NCI-H2081 treated with DMSO at 0.1 percent for 48 hours (cell line): ENCODE measurements around the gene SLC12A7.
"Not testable (repeated sequence)": the region's sequence is repeated elsewhere in the genome, so short reads cannot be mapped to it uniquely, and the experiment has no call there.

Source experiments
- DNase-seq: peaks from one replicate; lab custom pipeline; 2025; lab: John Stamatoyannopoulos, UW

The SLC12A7 gene

DNA sequence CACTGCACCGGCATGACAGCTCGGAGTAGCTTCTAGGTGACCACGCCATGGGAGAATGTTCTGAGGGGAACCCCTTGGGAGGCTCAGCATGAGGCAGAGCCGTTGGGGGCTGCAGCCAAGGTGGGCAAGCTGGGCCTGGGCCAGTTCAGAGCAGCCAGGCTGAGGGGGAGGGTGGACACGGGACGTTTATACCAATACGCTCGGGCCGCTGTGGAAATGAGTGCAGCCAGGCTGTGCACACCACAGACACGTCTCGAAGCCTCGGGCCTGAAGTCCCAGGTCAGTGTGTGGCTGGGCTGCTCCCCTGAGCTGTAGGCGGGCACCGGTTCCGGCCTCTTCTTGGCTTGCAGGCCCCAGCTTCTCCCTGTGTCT is 28.9 kb upstream of the SLC12A7 start:
- no peak for DNase-seq

DNA sequence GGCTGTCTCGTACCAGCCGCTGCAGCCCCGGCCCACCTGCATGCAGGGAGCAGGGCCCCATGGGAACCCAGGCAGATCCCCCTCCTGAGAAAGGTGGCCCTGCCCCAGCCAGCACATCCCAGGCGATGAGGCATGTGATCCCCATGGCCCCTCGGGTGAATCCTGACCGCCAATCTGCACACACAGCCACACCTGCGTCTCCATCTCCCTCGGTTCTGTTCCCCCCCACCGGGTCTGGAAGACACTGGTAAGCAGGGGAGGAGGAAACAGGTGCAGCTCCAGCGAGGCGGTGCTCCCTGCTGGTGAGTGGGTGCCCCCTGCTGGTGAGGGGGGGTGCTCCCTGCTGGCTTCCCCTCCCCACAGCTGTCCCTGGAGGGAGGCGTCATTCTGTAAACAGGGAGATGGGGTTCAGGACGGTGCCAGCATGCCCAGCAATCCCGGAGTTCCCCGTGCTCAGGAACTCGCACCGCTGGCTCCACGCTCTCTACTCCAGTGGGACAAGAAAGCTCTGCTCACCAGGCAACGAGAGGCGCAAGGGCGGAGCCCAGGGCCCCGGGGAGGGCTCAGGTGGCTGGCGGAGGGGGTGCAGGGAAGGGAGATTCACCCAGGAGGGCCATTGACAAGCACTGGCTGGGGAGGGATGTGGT is 28.4 kb upstream of the SLC12A7 start:
- peak; percentile 75 for DNase-seq

DNA sequence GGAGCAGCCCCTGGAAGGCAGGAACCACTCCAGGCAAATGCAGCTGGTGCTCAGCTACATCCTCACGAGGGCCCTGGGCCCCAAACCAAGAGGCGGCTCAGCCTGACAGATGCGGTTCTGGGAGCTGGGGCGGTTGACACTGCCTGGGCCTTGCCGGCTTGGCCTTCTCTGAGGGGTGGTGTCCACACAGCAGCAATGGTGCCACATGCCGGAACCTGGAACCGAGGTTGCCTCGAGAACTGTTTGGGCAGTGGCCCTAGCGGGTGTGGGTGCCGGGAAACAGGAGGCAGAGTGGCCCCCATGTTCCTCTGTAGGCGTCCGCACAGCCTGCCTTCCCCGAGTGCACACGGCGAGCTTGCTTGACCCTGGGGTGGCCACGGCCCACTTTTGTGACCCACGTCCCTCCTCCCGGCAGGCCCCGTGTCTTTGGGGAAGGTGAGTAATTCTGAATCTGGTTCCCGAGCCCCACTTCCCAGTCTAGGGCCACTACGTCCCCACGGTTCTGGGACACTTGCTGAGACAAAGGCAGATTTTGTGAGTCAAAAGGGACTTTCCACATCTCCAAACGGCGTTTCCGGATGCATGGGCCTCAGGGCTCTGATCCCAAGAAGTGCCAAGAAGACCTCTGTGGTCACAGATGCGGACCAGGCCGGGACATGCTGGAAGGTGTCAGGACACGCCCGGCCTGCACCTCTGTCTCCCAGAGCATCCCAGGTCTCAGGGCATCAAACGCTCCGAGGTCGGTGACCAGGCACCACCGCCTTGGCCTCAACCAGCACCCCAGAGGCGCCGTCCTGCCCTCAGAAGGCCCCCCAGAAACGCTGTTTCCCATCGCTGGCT is 27.7 kb upstream of the SLC12A7 start:
- DNase-seq = no peak

DNA sequence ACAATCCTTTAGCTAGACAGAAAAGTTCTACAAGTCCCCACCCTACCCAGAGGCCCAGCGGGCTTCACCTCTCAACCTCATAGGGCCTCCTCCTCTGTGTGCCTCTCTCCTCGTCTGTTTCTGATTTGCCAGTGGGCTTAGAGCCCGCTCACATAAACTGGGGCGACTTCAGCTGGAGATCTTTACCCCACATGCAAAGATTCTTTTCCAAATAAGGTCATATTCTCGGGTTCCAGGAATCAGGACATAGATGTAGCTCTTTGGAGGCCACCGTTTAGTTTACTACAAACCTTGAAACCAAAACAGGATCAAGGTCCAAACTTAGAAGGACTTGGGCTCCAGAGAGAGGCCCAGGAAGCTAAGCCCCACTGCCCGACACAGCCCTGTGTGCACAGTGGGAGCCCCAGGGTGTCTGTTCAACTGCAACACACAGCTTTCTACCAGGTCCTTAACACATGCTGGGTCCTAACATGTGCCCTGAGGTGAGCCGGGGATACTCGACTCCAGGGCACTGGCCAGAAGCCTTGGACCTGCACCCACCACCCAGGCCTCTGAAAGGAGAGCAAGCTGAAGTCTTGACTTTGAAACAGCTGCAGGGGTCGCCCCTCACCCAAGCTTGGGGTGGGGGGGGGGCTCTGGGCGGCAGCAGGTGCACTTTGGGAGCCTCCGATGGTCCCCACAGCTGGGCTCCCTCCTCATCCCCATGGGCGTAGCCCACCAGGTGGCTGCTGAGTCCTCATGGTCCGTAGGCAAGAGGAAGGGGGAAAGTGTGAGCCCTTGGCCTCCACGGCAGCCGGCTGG is 26.8 kb upstream of the SLC12A7 start:
- no peak for DNase-seq

DNA sequence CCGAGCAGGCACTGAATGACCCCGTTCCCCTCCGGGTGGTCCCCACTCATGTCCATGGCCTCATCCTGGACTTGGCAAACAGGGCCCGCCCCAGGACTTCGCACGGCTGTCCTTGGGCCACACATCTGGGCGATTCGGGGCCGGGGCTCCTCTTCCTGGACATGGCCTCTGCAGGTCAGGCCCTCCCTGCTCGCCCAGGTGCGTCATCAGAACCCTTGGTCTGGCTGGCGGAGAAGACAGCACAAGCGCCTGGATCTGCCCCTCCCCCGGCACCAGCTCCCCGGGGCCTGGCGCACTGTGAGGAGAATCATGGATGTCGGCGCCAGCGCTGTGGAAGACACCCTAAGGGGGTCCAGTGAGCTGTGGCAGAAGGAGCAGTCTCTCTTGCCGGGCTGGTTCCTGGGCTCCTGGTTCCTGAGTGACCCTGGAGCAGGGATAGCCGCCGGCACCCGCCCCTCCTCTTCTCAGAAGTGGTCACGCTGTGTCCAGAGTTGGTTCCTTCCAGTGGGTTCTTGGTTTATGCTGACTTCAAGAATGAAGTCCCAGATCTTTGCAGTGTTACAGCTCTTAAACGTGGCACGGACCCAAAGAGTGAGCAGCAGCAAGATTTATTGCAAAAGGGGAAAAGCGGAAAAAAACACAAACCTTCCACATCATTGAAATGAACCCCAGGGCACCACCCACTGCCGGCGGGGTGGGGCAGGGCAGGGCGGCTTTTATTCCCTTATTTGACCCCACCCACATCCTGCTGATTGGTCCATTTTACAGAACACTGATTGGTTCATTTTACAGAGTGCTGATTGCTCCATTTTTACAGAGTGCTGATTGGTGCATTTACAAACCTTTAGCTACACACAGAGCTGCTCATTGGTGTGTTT is 25.9 kb upstream of the SLC12A7 start:
- DNase-seq = no peak

DNA sequence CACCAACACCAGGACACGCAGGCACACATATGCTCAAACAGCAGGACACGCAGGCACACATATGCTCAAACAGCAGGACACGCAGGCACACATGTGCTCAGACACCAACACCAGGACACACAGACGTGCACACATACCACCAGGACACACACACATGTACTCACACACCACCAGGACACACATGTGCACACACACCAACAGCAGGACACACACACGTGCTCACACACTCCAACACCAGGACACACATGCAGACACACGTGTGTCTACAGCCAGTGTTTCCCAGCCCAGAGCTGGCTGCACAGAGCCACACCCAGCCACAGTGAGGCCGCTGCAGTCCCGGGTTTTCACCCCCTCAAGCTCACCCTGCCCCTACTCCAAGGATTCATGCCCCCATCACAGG is 25.0 kb upstream of the SLC12A7 start:
- DNase-seq = no peak

DNA sequence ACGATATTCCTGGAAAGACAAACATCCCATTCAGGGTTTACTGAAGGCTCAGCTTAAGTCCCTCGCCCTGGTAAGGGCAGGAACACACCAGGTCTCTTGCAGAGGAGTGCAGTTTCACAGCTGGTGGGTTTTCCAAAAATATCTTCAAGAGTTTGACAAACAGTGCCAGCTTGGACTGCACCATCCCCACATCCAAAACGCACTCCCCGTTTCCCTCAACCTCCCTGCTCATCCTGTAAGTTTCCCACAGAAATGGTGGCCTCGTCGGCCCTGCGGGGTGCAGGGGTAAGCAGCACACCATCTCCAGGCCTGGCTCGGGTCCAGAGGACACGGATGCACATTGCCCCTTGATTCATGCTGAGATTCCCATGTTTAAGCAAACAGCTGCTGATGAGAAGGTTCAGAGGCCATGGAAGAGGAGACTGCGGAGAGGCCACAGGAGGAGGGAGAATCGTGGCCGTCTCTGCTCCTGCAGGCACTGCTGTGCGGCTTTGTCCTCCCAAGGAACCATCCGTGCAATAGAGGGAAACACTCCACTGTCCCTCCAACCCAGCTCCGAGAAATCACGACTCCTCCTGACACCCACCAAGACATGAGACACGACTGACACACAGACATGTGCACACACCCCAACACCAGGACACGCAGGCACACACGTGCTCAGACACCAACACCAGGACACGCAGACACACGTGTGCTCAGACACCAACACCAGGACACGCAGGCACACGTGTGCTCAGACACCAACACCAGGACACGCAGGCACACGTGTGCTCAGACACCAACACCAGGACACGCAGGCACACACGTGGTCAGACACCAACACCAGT is 24.0 kb upstream of the SLC12A7 start:
- DNase-seq = no peak

DNA sequence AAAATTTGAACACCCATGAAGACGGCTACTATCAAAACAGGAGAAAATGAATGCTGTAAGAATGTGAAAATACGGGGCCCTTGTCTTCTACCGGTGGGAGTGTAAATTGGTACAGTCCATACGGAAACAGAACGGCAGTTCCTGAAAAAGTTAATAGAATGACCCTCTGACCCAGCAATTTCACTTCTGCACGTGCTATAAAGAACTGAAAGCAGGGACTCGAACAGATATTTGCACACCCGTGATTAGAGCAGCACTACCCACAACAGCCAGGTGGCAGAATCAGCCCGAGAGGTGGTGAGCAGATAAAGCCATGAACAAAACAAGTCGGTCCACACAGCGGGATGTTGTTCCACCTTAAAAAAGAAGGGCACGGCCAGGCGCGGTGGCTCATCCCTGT is 22.6 kb upstream of the SLC12A7 start:
- no peak for DNase-seq

DNA sequence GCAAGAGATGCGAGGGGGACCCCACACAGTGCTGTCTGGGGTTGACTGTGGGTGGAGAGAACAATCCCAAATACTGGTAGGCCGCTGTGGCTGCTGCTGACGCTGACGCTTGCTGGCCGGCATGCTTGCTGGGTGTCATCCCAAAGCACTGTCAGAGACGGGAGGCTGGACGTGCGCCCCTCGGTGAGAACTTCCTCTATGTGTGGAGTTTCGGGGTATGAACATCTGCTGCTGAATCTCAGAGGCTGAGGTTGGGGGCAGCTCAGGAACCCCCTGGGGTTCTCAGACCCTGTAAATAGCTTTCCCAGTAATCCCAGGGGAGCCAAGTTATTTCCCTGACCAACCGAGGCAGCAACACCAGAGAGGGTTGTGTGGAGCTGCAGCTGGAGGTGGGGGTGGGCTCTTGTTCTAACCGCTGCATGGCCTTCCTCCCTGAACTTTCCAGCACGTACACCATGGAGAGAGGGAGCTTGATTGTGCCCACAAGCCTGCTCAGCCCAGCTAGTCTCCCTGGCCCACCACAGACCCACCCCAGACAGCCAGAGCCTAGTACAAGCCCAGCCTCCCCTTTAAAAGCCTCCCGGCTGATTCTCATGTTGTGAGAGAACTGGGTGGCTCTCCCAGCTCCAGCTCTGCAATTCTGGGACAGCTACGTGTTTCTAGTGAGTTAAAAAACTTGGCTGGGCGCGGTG is 21.8 kb upstream of the SLC12A7 start:
- no peak for DNase-seq

DNA sequence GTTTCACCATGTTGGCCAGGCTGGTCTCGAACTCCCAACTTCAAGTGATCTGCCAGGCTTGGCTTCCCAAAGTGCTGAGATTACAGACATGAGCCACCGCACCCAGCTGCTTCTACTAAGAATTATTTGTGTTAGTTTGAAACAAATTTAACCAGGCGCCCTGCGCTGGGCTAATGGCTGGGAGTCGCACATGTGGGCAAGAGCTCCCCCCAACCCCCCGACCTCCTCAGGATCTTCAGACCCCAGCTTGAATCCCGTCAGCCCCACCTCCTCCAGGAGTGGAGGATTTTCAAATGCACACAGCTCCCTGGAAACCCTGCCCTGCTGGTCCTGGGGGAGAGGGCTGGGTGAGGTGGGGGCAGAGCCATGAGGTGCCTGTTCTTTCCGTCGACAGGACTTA is 21.2 kb upstream of the SLC12A7 start:
- no peak for DNase-seq

DNA sequence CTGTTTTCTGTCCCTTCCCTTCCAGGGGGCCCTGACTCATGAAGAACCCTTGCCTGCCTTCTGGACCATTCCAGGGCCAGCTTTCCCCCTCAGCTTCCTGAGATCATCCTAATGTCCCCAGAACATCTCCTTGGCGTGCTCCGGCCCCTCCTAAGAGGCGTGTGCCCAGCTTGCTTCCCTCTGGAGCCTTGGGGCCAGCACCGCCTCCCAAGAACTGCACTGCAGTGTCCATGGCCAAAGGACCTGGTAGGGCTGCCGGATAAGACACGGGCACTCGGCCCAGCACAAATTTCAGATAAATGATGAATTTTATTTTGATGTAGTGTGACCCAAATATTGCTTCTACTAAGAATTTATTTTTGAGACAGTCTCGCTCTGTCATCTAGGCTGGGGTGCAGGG is 20.7 kb upstream of the SLC12A7 start:
- no peak for DNase-seq

DNA sequence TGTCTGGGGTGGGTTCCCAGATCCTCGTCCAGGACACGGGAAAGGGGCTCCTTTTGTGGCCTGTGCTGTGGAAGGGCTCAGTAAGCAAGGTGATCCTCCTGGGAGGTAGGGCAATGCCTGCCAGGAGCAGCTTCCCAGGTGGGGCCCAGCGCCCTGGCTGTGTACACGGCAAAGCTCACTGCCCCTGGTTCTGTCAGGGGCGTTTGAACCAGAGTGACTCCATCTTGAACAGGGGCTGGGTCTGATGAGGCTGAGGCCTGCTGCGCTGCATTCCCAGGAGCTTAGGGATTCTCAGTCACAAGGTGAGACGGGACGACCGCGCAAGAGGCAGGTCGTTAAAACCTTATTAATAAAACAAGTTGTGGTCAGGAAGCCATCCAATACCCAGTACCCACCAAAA is 19.9 kb upstream of the SLC12A7 start:
- DNase-seq = no peak

DNA sequence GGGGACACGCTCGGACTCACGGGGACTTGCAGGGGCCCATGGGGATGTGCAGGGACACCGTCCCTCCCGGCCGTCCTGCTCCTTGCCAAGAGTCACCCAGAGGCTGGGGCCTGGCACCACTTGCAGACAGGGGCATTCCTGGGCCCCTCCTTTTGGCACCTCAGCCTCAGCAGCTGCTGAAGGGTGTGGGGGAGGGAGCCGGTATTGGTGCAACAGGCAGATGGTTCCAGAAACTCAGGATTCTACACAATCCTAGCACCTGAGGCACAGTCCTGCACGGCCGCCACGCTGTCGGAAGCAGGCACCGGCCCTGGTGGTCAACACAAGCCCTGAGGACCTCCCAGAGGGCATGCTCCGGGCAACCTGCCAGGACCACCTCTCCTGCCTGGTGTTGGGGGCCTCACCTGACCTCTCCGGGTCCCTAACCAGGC is 19.3 kb upstream of the SLC12A7 start:
- DNase-seq = no peak

DNA sequence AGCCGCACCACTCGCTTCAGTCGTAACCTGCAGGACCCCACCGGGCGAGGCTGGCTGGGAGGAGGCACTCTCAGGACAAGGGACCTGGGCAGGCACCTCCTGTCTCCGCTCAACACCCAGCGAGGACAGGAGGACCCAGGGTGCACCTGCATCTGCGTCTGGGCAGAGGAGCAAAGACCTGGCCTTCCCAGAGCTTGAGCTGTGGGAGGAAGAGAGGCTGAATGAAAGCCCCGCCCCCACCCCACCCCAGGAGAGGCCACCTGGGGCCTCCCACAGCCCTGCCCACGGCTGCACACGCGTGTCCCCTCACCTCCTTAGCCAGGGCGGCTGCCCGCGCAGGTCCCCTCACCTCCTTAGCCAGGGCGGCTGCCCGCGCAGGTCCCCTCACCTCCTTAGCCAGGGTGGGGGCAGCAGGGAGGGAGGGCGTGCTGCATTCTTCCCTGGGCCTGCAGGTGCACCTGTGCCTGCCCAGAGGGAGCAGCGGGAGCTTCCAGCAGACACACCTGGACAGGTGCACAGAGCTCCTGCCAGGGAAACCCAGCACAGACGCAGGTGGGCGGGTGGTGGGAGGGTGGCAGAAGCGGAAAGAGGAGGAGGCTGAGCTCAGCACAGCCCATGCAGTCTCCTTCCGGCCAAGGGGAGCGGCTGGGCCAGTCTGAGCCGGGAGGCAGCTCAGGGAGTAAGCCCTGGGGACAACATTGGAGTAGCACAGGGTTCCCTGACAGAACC is 18.5 kb upstream of the SLC12A7 start:
- peak; percentile 85 for DNase-seq

DNA sequence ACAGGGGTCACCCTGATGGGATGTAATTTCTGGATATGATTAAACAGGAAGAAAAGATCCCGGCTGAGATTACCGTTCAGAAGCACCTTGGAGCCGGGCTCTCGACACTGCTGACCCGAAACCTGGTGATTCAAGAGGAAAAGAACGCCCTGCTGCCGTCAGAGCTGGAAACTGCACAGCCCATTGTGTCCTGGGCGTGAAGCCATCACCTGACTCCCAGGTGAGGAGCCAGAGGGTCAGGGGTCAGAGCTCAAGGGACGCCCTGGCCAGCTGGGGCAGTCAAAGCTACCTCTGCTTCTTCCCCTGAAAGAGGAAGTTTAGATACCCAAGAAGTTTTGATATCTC is 17.8 kb upstream of the SLC12A7 start:
- no peak for DNase-seq

DNA sequence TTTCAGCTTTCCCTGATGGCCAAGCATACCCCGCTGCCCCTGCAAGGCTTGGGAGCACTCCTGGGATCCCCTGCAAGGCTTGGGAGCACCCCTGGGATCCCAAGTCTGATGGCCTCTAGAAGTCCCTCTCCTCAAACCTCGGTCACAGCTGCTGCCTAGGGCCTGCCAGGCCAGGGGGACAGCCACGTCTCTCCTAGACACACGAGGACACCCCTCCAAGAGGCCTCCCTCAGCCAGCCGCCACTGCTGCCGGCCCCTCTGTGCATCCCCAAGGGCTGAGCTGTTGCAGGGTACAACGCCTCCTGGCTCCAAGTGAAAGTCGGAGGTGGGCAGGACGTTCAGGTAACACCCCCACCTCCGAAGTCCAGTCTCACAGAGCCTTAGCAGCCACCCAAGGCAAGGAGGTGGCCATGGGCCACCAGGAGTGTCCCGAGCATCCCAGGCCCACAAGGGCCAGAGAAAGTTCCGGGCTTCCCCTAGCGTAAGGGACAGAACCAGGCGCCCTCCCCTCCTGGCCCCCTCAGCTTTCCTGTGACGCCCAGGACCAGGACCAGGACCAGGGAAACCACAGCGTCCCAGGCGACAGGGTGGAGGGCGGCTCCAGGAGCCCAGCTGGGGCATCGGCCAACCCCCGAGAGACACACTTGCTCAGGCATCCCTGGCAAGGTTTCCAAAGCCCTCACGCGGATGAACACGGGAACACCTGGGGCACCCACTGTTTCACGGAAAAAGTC is 17.3 kb upstream of the SLC12A7 start:
- no peak for DNase-seq

DNA sequence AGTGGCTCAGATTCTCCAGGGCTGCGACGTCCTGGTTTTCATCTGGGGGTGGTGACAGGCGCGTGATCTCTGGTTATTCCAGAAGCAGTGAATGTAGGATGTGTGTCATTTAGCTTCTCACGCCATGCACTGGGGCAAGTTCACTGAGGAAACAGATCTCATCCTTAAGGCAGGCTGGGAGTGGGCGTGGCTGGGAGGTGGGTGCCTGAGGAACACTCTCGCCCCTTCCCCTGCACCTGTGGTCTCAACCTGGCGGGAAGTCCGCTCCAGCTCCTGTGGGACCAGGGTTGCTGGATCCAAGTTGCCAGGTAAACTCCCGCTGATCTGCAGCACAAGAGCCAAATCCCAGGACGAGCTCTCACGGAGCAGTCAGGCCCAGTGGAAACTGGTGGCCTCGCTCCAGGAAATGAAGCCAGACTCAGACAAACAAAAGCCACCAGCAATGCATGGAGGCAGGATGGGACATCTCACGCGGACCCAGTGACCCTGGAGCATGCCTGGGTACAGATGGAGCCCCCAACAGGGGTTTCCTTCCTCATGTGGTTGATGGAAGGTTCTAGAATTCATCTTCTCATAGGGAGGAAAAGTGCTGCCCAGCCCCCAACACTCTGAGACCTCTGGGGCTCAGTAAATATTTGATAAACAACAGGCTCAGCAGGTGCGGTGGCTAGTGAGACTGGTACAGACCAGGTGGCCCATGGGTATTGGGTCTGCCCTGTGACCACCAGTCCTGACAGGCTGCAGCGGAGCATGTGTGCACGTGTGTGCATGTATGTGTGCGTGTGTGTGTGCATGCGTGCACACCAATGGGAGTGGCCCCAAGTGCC is 16.3 kb upstream of the SLC12A7 start:
- DNase-seq = peak; percentile 15

DNA sequence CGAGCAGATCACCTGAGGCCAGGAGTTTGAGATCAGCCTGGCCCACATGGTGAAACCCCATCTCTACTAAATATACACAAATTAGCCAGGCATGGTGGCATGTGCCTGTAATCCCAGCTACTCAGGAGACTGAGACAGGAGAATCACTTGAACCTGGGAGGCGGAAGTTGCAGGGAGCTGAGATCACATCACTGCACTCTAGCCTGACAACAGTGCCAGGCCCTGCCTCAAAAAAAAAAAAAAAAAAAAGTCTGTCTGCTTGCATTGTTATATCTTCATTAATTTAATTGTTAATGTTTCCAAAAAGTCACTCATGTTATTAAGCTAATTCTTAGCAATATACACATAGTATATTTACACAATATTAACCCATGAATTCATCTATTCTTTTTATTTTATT is 13.8 kb upstream of the SLC12A7 start:
- not testable (repeated sequence) for DNase-seq
